Measurements from ENCODE around the gene RCSD1.
A peak's percentile ranks its signal among the peaks of the same experiment; 100 is the strongest.

Gene RCSD1

GRCh38 chr1:167720965-167721616 lies 91.1 kb downstream of the RCSD1 start:
- TF ChIP-seq CTCF (IDR thresholded peaks at IDR 0.05; ENCODE audit: extremely low read depth, insufficient read depth, missing control alignments) = peak; percentile 26
- in situ Hi-C loops (cut with MboI; ENCODE audit: low pct_unique_long_range_greater_than_20kb, low sequenced_read_pairs, unreplicated experiment) = loop anchor here (10.0 kb wide), 1 partner anchor 64 kb away; no protein-coding TSS in a partner anchor
- DNase-seq (ENCODE audit: low spot score) = peak; percentile 28

- no peak for TF ChIP-seq CTCF (IDR thresholded peaks at IDR 0.05; ENCODE audit: extremely low read depth, insufficient read depth, missing control alignments)
- DNase-seq (ENCODE audit: low spot score) = peak; percentile 99
- in situ Hi-C loops (cut with MboI; ENCODE audit: low pct_unique_long_range_greater_than_20kb, low sequenced_read_pairs, unreplicated experiment) = loop anchor here (10.0 kb wide), 1 partner anchor 63 kb away; no protein-coding TSS in a partner anchor
Observed at GRCh38 chr1:167721617-167722151, 91.7 kb downstream of the RCSD1 start, which contains the start of gene MPZL1. Gene MPZL1 (plus strand): TSS chr1:167721982. CDS start chr1:167722152, 170 bp downstream.

- no peak for DNase-seq (ENCODE audit: low spot score)
- TF ChIP-seq CTCF (IDR thresholded peaks at IDR 0.05; ENCODE audit: extremely low read depth, insufficient read depth, missing control alignments) = no peak
- in situ Hi-C loops (cut with MboI; ENCODE audit: low pct_unique_long_range_greater_than_20kb, low sequenced_read_pairs, unreplicated experiment) = loop anchor here (10.0 kb wide), 1 partner anchor 62 kb away; no protein-coding TSS in a partner anchor
Observed at GRCh38 chr1:167722152-167722869, 92.3 kb downstream of the RCSD1 start.

GRCh38 chr1:167722870-167723251 lies 92.8 kb downstream of the RCSD1 start:
- DNase-seq (ENCODE audit: low spot score) = no peak
- in situ Hi-C loops (cut with MboI; ENCODE audit: low pct_unique_long_range_greater_than_20kb, low sequenced_read_pairs, unreplicated experiment) = loop anchor here (10.0 kb wide), 1 partner anchor 62 kb away; no protein-coding TSS in a partner anchor
- no peak for TF ChIP-seq CTCF (IDR thresholded peaks at IDR 0.05; ENCODE audit: extremely low read depth, insufficient read depth, missing control alignments)

GRCh38 chr1:167723707-167724323 lies 93.8 kb downstream of the RCSD1 start:
- no peak for DNase-seq (ENCODE audit: low spot score)
- TF ChIP-seq CTCF (IDR thresholded peaks at IDR 0.05; ENCODE audit: extremely low read depth, insufficient read depth, missing control alignments) = no peak
- in situ Hi-C loops (cut with MboI; ENCODE audit: low pct_unique_long_range_greater_than_20kb, low sequenced_read_pairs, unreplicated experiment) = loop anchor here (10.0 kb wide), 1 partner anchor 61 kb away; no protein-coding TSS in a partner anchor

GRCh38 chr1:167726008-167726407 lies 96.0 kb downstream of the RCSD1 start:
- in situ Hi-C loops (cut with MboI; ENCODE audit: low pct_unique_long_range_greater_than_20kb, low sequenced_read_pairs, unreplicated experiment) = loop anchor here (10.0 kb wide), 1 partner anchor 59 kb away; no protein-coding TSS in a partner anchor
- TF ChIP-seq CTCF (IDR thresholded peaks at IDR 0.05; ENCODE audit: extremely low read depth, insufficient read depth, missing control alignments) = no peak
- no peak for DNase-seq (ENCODE audit: low spot score)

Measured in GM13977 (cell line).